ENCODE data around the gene IFITM5. TPM values are rescaled to one million over a fixed set of nuclear protein-coding genes. Genes with fewer than 3 reads are reported as not detected.
"Not testable (repeated sequence)": the region's sequence is repeated elsewhere in the genome, so short reads cannot be mapped to it uniquely, and the experiment has no call there.

The IFITM5 gene
- total and polyA plus RNA-seq, 8 donors = 0.18 to 0.91 (median 0.57) TPM; not detected in 4

DNA sequence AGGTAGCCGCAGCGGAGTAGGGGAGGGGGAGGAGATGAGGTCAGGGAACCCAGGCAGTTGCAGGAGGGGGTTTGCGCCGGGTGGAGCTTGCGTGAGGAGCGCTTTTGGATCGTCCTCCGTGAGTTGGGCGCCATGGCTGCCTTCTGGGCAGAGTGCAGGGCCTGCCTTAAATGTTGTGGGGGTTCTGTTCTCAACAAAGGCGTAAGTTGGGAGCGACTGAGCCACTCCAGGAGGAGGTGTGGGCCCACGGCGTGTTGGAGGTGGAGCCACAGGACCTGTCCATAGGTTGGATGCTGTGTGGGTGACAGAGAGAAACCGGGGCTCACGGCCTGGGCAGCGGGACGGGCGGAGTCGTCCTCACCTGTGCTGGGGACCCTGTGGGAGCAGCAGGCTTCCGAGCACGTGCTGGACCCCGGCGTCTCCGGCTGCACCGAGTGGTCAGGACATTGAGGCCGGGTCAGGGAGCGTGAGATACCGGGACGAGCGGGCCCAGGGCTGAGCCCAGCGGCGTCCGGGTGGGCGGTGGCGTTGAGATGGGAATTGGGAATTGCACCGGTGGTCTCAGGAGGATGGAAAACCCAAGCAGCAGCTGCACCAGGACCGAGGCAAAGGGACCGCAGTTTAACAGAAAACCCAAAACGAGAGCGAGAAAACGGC is 11.4 kb downstream of the IFITM5 start:
- peak overlapping the region; percentile 0 to 77 for H3K27ac ChIP-seq
- TF ChIP-seq, protein P1, sequence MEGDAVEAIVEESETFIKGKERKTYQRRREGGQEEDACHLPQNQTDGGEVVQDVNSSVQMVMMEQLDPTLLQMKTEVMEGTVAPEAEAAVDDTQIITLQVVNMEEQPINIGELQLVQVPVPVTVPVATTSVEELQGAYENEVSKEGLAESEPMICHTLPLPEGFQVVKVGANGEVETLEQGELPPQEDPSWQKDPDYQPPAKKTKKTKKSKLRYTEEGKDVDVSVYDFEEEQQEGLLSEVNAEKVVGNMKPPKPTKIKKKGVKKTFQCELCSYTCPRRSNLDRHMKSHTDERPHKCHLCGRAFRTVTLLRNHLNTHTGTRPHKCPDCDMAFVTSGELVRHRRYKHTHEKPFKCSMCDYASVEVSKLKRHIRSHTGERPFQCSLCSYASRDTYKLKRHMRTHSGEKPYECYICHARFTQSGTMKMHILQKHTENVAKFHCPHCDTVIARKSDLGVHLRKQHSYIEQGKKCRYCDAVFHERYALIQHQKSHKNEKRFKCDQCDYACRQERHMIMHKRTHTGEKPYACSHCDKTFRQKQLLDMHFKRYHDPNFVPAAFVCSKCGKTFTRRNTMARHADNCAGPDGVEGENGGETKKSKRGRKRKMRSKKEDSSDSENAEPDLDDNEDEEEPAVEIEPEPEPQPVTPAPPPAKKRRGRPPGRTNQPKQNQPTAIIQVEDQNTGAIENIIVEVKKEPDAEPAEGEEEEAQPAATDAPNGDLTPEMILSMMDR (IDR thresholded peaks at IDR 0.05) = no peak

DNA sequence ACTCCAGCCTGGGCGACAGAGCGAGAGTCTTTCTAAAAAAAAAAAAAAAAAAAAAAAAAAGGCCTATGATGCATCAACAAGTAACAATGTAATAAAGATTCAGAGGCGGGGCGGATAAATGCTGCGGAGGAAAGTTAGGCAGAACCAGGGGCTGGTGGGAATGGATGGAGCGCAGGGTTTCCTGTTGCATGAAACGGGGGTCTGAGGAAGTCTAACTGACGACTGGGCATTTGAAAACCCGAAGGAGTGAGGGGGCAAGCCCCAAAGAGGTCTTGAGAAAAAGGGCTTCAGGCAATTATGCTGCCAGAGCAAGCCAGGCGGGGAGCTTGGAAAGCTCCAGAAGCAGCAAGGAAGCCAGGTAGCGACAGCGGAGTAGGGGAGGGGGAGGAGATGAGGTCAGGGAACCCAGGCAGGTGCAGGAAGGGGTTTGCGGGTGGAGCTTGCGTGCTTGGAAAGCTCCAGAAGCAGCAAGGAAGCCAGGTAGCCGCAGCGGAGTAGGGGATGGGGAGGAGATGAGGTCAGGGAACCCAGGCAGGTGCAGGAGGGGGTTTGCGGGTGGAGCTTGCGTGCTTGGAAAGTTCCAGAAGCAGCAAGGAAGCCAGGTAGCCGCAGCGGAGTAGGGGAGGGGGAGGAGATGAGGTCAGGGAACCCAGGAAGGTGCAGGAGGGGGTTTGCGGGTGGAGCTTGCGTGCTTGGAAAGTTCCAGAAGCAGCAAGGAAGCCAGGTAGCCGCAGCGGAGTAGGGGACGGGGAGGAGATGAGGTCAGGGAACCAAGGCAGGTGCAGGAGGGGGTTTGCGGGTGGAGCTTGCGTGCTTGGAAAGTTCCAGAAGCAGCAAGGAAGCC is 12.1 kb downstream of the IFITM5 start:
- peak in 2 of 4 donors; percentile 37 to 61 for DNase-seq
- intact Hi-C loops (cut with DNase I) = not testable (repeated sequence)

More for the DNA sequence above, 11.4 kb downstream of the IFITM5 start:
- Histone ChIP-seq H3K4me3 (peak overlapping the region; percentile 57 to 79), H3K36me3 (peaks cover 0 to 24% of the 10 kb centered on the region in 2 donors), H3K9me3 (no peaks in the 10 kb centered on the region), H3K4me1 (peaks cover 4 to 24% of the 10 kb centered on the region in 2 donors), H3K27me3 (peaks cover 1 to 39% of the 10 kb centered on the region in 2 donors)
- intact Hi-C loops (cut with DNase I) = no loop called here
- DNase-seq (peak in 2 of 4 donors; percentile 38 to 83), ATAC-seq (peak; percentile 29)

DNA sequence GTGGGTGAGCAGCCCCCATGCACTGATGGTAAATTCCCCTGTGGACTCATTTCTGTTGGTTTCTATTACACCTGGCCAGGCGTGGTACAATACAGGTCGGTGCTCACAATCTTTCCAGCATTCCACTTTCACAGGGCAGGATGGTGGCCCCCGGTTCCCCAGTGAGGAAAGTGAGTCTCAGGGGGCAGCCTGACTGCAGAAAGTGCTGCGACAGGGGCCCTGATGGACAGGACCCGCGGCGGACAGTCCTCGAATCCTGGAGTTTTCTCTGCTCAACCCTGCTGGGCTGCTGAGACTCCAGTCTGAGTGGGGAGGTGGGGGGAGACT is 13.5 kb downstream of the IFITM5 start:
- TF ChIP-seq, protein P1 (IDR thresholded peaks at IDR 0.05) = no peak
- Histone ChIP-seq H3K27me3 (peaks cover 22 to 60% of the 10 kb centered on the region in 2 donors), H3K27ac (no peak overlapping the region), H3K9me3 (no peaks in the 10 kb centered on the region), H3K4me1 (peaks cover 4 to 37% of the 10 kb centered on the region in 2 donors), H3K4me3 (no peak overlapping the region), H3K36me3 (peaks cover 0 to 3% of the 10 kb centered on the region in 2 donors)
- ATAC-seq (no peak), DNase-seq (peak in 1 of 4 donors; percentile 34)
- intact Hi-C loops (cut with DNase I) = no loop called here

More for the DNA sequence above, 12.1 kb downstream of the IFITM5 start:
- H3K27ac ChIP-seq, ATAC-seq, H3K9me3 ChIP-seq: not testable (repeated sequence)
- peaks cover 9 to 46% of the 10 kb centered on the region in 2 donors for H3K27me3 ChIP-seq
- H3K4me1 ChIP-seq = peaks cover 4 to 24% of the 10 kb centered on the region in 2 donors
- peak overlapping the region in 1 of 2 donors; percentile 79 for H3K4me3 ChIP-seq
- H3K36me3 ChIP-seq = peaks cover 0 to 16% of the 10 kb centered on the region in 2 donors

DNA sequence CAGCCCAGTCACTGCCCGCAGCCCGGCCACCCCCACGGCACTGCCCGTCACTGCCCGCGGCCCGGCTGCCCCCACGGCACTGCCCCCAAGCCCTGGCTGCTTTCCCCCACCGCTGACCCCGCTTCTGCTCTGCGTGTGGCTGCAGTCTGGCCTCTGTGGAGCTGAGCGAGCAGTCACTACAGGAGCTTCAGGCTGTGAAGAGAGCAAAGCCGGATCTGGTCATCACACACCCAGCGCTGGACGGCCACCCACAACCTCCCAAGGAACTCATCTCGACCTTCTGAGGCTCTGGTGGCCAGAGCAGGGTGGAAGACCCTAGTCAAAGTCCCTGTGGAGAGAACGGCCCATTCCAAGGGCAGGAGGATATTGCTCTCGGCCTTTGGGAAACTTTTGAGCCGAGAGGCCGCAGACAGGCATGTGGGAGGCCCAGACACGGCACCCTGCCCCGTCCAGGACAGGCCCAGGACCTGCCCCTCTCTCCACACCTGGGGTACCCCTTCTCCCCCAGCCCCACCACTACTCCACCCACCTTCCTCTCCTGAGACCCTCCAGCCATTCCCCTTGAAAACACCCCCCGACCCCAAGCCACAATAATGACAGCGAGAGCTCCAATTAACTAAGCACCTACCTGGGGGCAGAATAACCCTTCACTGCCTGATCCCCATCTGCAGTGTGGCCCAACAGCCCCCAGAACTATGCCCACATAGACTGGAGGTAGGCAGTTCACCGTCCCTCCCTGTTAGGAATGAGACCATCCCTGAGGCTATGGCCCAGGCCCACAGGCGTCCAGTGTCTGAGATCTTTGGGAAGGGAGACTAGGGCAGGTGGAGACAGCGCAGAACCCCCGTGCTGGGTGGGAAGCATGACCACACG is 14.1 kb downstream of the IFITM5 start:
- peaks cover 5 to 37% of the 10 kb centered on the region in 2 donors for H3K4me1 ChIP-seq
- no peaks in the 10 kb centered on the region for H3K9me3 ChIP-seq
- peak in 2 of 4 donors; percentile 24 to 35 for DNase-seq
- ATAC-seq = no peak
- peaks cover 28 to 66% of the 10 kb centered on the region in 2 donors for H3K27me3 ChIP-seq
- TF ChIP-seq, protein P1 (IDR thresholded peaks at IDR 0.05) = no peak
- H3K4me3 ChIP-seq = no peak overlapping the region
- intact Hi-C loops (cut with DNase I) = no loop called here
- H3K27ac ChIP-seq = no peak overlapping the region
- no peaks in the 10 kb centered on the region for H3K36me3 ChIP-seq

All from left lung (tissue), 10 donors.